ENCODE results near the gene HFE. TPM values are rescaled to one million over a fixed set of nuclear protein-coding genes. Genes with fewer than 3 reads are reported as not detected.

Gene HFE
- total RNA-seq, 6 donors from 2014 or later = 3.8 to 26.2 (median 8.5) TPM

DNA sequence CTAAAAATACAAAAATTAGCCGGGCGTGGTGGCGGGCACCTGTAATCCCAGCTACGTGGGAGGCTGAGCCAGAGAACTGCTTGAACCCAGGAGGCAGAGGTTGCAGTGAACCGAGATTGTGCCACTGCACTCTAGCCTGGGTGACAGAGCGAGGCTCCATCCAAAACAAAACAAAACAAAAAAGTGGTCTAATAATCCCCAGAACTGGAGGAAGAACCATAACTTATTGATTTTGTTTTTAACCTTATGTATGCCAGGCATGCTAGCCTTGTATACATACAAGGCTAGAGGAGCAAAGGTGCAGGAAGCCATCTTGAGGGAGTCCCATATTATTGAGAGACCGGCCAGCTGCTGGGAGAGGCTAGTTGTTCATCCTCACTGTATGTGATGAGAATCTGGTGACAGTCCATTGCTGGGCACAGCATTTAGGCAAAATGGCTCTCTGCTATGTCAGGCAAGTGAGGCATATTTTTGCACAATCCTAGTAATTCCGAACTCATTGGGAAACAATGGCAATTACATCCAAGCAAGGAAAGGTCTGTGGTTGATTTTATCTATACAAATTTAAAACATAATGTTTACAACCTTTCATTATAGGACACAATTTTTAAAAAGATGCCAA is 18.0 kb downstream of the HFE start:
- H3K4me1 ChIP-seq = peaks cover 7 to 12% (median 8%) of the 10 kb centered on the region in 4 donors
- no peaks in the 10 kb centered on the region for H3K36me3 ChIP-seq
- no peak for TF ChIP-seq POLR2AphosphoS5 (IDR thresholded peaks at IDR 0.05)
- no peak for TF ChIP-seq EP300 (IDR thresholded peaks at IDR 0.05)
- TF ChIP-seq CTCF (IDR thresholded peaks at IDR 0.05) = no peak
- TF ChIP-seq POLR2A (IDR thresholded peaks at IDR 0.05) = no peak
- H3K27me3 ChIP-seq = no peaks in the 10 kb centered on the region
- ATAC-seq (ENCODE audit: low FRiP score in 2 of 2) (no peak), DNase-seq (no peak)
- no peak overlapping the region for H3K27ac ChIP-seq
- 92 to 95% methylated on average over 8 of the region's 8 CpGs for WGBS, 2 donors
- no peaks in the 10 kb centered on the region for H3K9me3 ChIP-seq
- no peak overlapping the region for H3K4me3 ChIP-seq

GRCh38 chr6:26105842-26106241 is 18.6 kb downstream of the HFE start:
- ATAC-seq (ENCODE audit: low FRiP score in 2 of 2) = no peak
- peaks cover 7 to 12% (median 8%) of the 10 kb centered on the region in 4 donors for H3K4me1 ChIP-seq
- no peaks in the 10 kb centered on the region for H3K27me3 ChIP-seq
- H3K36me3 ChIP-seq = no peaks in the 10 kb centered on the region
- WGBS, 2 donors = 90% methylated on average over 4 of the region's 4 CpGs
- no peak overlapping the region for H3K27ac ChIP-seq
- TF ChIP-seq POLR2AphosphoS5 (IDR thresholded peaks at IDR 0.05) = no peak
- TF ChIP-seq CTCF (IDR thresholded peaks at IDR 0.05) = no peak
- TF ChIP-seq POLR2A (IDR thresholded peaks at IDR 0.05) = no peak
- TF ChIP-seq EP300 (IDR thresholded peaks at IDR 0.05) = no peak
- no peaks in the 10 kb centered on the region for H3K9me3 ChIP-seq
- H3K4me3 ChIP-seq = no peak overlapping the region
- DNase-seq = no peak

GRCh38 chr6:26107935-26108334 is 20.7 kb downstream of the HFE start:
- Histone ChIP-seq H3K27me3 (no peaks in the 10 kb centered on the region), H3K27ac (no peak overlapping the region), H3K4me1 (peaks cover 5 to 11% (median 7%) of the 10 kb centered on the region in 4 donors), H3K36me3 (no peaks in the 10 kb centered on the region), H3K4me3 (no peak overlapping the region), H3K9me3 (no peaks in the 10 kb centered on the region)
- WGBS, 2 donors = 94 to 96% methylated on average over 18 of the region's 18 CpGs
- no peak for TF ChIP-seq POLR2A (IDR thresholded peaks at IDR 0.05)
- TF ChIP-seq CTCF (IDR thresholded peaks at IDR 0.05) = no peak
- no peak for TF ChIP-seq EP300 (IDR thresholded peaks at IDR 0.05)
- no peak for TF ChIP-seq POLR2AphosphoS5 (IDR thresholded peaks at IDR 0.05)
- DNase-seq (no peak), ATAC-seq (ENCODE audit: low FRiP score in 2 of 2) (no peak)

DNA sequence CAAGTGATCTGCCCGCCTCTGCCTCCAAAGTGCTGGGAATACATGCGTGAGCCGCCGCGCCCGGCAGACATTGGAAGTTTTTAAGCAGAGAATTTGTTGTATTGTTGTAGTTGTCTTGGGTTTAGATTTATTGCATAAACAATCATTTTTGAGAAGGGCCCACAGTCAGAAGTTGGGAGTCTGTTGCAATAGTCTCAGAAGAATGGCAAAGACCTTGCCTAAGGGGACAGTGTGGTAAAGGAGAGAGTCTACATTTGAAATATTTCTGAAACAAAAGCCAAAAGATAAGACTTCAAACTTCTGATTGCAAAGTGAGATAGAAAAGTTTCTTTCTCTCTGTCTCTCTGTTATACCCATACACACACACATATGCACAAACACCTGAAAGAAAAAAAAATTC is 22.5 kb downstream of the HFE start:
- H3K27me3 ChIP-seq = no peaks in the 10 kb centered on the region
- DNase-seq = no peak
- 99 to 100% methylated on average over 6 of the region's 6 CpGs for WGBS, 2 donors
- no peaks in the 10 kb centered on the region for H3K4me1 ChIP-seq
- H3K9me3 ChIP-seq = no peaks in the 10 kb centered on the region
- H3K4me3 ChIP-seq = no peak overlapping the region
- no peak for ATAC-seq (ENCODE audit: low FRiP score in 2 of 2)
- no peak for TF ChIP-seq POLR2AphosphoS5 (IDR thresholded peaks at IDR 0.05)
- TF ChIP-seq POLR2A (IDR thresholded peaks at IDR 0.05) = no peak
- no peak for TF ChIP-seq EP300 (IDR thresholded peaks at IDR 0.05)
- TF ChIP-seq CTCF (IDR thresholded peaks at IDR 0.05) = no peak
- H3K36me3 ChIP-seq = no peaks in the 10 kb centered on the region
- no peak overlapping the region for H3K27ac ChIP-seq

DNA sequence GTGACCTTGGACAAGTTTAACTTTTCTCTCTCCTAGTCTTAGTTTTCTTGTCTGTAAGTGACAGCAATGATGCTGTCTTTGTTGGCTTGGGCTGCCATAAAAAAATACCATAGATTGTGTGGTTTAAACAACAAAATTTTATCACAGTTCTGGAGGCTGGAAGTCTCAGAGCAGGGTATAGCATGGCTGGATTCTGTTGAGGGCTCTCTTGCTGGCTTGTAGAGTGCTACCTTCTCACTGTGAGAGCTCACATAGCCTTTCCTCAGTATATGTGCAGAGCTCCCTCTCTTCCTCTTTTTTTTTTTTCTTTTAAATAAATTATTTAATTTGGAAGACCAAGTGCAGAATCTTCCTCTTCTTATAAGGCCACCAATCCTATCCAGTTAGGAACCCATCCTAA is 26.3 kb downstream of the HFE start:
- no peak for DNase-seq
- H3K4me3 ChIP-seq = no peak overlapping the region
- TF ChIP-seq POLR2A (IDR thresholded peaks at IDR 0.05) (no peak), EP300 (IDR thresholded peaks at IDR 0.05) (no peak), POLR2AphosphoS5 (IDR thresholded peaks at IDR 0.05) (no peak), CTCF (IDR thresholded peaks at IDR 0.05) (no peak)

More for the DNA sequence above, 26.3 kb downstream of the HFE start:
- ATAC-seq (ENCODE audit: low FRiP score in 2 of 2) = no peak
- H3K27ac ChIP-seq = no peak overlapping the region
- no peaks in the 10 kb centered on the region for H3K4me1 ChIP-seq
- no peaks in the 10 kb centered on the region for H3K36me3 ChIP-seq
- no peaks in the 10 kb centered on the region for H3K9me3 ChIP-seq
- no peaks in the 10 kb centered on the region for H3K27me3 ChIP-seq
